Spleen (tissue), 11 donors: ENCODE measurements around the gene MT1F. TPM values are rescaled to one million over a fixed set of nuclear protein-coding genes. Genes with fewer than 3 reads are reported as not detected.
A peak's percentile ranks its signal among the peaks of the same experiment; 100 is the strongest.

ENCODE experiments used
- DNase-seq: peaks from one replicate; pipeline ENCODE4 v3.0.0-alpha.2; 2020
- H3K27ac ChIP-seq, 8 donors: fragments of 200-600 bp; sonication (generic) in 7 of 8; 1 replicate in 4 of 8; 2 replicates in 4 of 8; pipeline versions ENCODE4 v1.5.0 to v1.8.0; 2016 to 2021; ENCODE audit warnings: inconsistent platforms in 4 of 8, mild to moderate bottlenecking in 4 of 8, moderate library complexity in 1 of 8
- H3K27me3 ChIP-seq, 7 donors: fragments of 200-600 bp; sonication (generic) in 6 of 7; replicated peaks in 1 of 7; 1 replicate in 4 of 7; 2 replicates in 3 of 7; pipeline versions ENCODE4 v1.5.0 to v1.8.0; 2016 to 2021; ENCODE audit warnings: inconsistent platforms in 3 of 7, mild to moderate bottlenecking in 1 of 7
- H3K36me3 ChIP-seq, 6 donors: fragments of 200-600 bp; sonication (generic) in 5 of 6; 1 replicate in 4 of 6; 2 replicates in 2 of 6; pipeline versions ENCODE4 v1.5.0 to v1.8.0; 2016 to 2021; ENCODE audit warnings: inconsistent platforms in 2 of 6
- H3K4me1 ChIP-seq, 6 donors: fragments of 200-600 bp; sonication (generic) in 5 of 6; 1 replicate in 3 of 6; 2 replicates in 3 of 6; pipeline versions ENCODE4 v1.5.0 to v1.8.0; 2016 to 2021; ENCODE audit warnings: inconsistent platforms in 3 of 6
- H3K4me3 ChIP-seq, 8 donors: fragments of 200-600 bp; sonication (generic) in 7 of 8; 1 replicate in 4 of 8; 2 replicates in 4 of 8; pipeline versions ENCODE4 v1.5.0 to v1.8.0; 2016 to 2021; ENCODE audit warnings: inconsistent platforms in 4 of 8, mild to moderate bottlenecking in 4 of 8, moderate library complexity in 2 of 8
- H3K9me3 ChIP-seq, 8 donors: fragments of 200-600 bp; sonication (generic) in 7 of 8; 1 replicate in 4 of 8; 2 replicates in 4 of 8; pipeline versions ENCODE4 v1.5.0 to v1.8.0; 2016 to 2021; ENCODE audit warnings: inconsistent platforms in 4 of 8
- POLR2A ChIP-seq, 3 donors: fragments of 450-650 bp; IDR thresholded peaks; one replicate each; pipeline ENCODE4 v1.5.1; 2017; ENCODE audit warnings: antibody characterized with exemption in 3 of 3, mild to moderate bottlenecking in 1 of 3
- POLR2AphosphoS5 ChIP-seq, 3 donors: sonication (generic); formaldehyde crosslinking; IDR thresholded peaks; one replicate each; pipeline ENCODE4 v1.5.1; 2017; ENCODE audit warnings: antibody characterized with exemption in 3 of 3
- WGBS, 5 donors: extraction: QIAGEN DNeasy Blood & Tissue Kit in 3 of 5; methylation state at CpG; one replicate each; pipeline versions ENCODE4 v1.1.5 to v1.1.7; 2013 to 2018; 5-methylcytosine and 5-hydroxymethylcytosine counted together
- intact Hi-C: fragments of 100-400 bp; cut with DNase I; formaldehyde crosslinking; loops from one replicate; pipeline ENCODE4 v1.15.0; 2023; ENCODE audit warnings: low total_unique reads
- polyA plus RNA-seq, 3 donors: library from polyadenylated mRNA; stranded (reverse); fragments of 200-250 nt; gene quantifications; one replicate each; pipeline ENCODE4 v1.2.1, GENCODE V29; 2013
- total RNA-seq, 7 donors: library from RNA; depleted of rRNA in 3 of 7; stranded (reverse); fragments of >200 nt in 3 of 7; fragmentation: NEBNext Ultra II Directional in 4 of 7; extraction: Animal tissue kit (Norgen Biotek cat#: 25700) in 4 of 7; gene quantifications; one replicate each; pipeline versions ENCODE4 v1.1.0 to v1.2.1, GENCODE V29; 2016 to 2021
- TF ChIP-seq, protein P1 (sequence below), 11 experiments: fragments of 200-600 bp in 7 of 11; fragments of 450-650 bp in 4 of 11; sonication (generic) in 4 of 11; IDR thresholded peaks in 8 of 11; conservative IDR thresholded peaks in 3 of 11; 1 replicate in 7 of 11; 2 replicates in 4 of 11; pipeline versions ENCODE4 v1.4.0 to v1.8.0; 2016 to 2021; ENCODE audit warnings: antibody characterized with exemption in 11 of 11, inconsistent platforms in 4 of 11, mild to moderate bottlenecking in 1 of 11
- donor health status: healthy with polysubstance abuse.
- donor health status: DM: no; HTN: no; CAD: no; lungs with moderate emphysema.
- donor health status: DM: no; HTN: no; CAD: no.
- donor health status: Bipolar disorder and iron deficiency.
- donor health status: healthy.
- donor health status: DM: no; HTN: no; CAD: no.
- donor health status: DM: yes; HTN: yes; CAD: no.

Gene MT1F
- total and polyA plus RNA-seq, 10 donors, result 6.4 to 21.0 (median 15.6) TPM

- intact Hi-C loops, result no loop called here
- peaks cover 0 to 62% (median 39%) of the 10 kb centered on the region in 7 donors for H3K27me3 ChIP-seq
- DNase-seq, result no peak
Observed at GRCh38 chr16:56628486-56629350, 29.0 kb upstream of the MT1F start.

DNA sequence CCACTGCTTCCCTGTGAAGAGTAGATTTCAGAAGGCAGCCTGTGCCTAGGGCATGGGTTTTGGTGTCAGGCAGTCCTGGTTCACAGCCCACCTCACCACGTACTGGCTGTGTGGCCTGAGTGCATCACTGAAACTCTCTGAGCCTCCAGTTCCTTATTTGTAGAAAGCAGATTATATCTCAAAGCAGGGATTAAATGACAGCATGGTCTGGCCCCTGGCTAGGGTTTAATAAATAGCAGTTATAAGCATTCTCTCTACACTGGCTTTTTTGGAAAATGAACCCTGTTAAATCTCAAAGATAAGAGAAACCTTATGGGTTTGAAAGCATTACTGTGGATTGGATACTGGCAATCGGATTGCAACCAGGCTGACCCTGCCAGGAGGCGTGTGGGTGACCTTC, 28.2 kb upstream of the MT1F start:
- H3K4me3 ChIP-seq, result no peak overlapping the region

More at GRCh38 chr16:56628486-56629350, 29.0 kb upstream of the MT1F start:
- TF ChIP-seq POLR2AphosphoS5 (IDR thresholded peaks at IDR 0.05), result no peak
- TF ChIP-seq, protein P1, sequence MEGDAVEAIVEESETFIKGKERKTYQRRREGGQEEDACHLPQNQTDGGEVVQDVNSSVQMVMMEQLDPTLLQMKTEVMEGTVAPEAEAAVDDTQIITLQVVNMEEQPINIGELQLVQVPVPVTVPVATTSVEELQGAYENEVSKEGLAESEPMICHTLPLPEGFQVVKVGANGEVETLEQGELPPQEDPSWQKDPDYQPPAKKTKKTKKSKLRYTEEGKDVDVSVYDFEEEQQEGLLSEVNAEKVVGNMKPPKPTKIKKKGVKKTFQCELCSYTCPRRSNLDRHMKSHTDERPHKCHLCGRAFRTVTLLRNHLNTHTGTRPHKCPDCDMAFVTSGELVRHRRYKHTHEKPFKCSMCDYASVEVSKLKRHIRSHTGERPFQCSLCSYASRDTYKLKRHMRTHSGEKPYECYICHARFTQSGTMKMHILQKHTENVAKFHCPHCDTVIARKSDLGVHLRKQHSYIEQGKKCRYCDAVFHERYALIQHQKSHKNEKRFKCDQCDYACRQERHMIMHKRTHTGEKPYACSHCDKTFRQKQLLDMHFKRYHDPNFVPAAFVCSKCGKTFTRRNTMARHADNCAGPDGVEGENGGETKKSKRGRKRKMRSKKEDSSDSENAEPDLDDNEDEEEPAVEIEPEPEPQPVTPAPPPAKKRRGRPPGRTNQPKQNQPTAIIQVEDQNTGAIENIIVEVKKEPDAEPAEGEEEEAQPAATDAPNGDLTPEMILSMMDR (IDR thresholded peaks at IDR 0.05 in 8 of 11, conservative IDR thresholded peaks at IDR 0.05 in 3 of 11), result no peak
- TF ChIP-seq POLR2A (IDR thresholded peaks at IDR 0.05), result no peak
- Histone ChIP-seq H3K9me3 (no peaks in the 10 kb centered on the region), H3K36me3 (no peaks in the 10 kb centered on the region), H3K27ac (peak overlapping the region in 2 of 8 donors; percentile 22 to 46), H3K4me3 (no peak overlapping the region), H3K4me1 (peaks cover 0 to 62% (median 36%) of the 10 kb centered on the region in 6 donors)
- WGBS, 5 donors, result 64 to 75% (median 71%) methylated on average over 9 of the region's 9 CpGs

GRCh38 chr16:56630134-56630533, 27.6 kb upstream of the MT1F start:
- Histone ChIP-seq H3K4me1 (peaks cover 3 to 64% (median 35%) of the 10 kb centered on the region in 6 donors), H3K4me3 (no peak overlapping the region), H3K36me3 (no peaks in the 10 kb centered on the region), H3K27ac (peak overlapping the region in 1 of 8 donors; percentile 8), H3K27me3 (peaks cover under 1 to 68% (median 48%) of the 10 kb centered on the region in 7 donors), H3K9me3 (no peaks in the 10 kb centered on the region)
- no peak for DNase-seq
- intact Hi-C loops, result no loop called here
- TF ChIP-seq, protein P1 (IDR thresholded peaks at IDR 0.05 in 8 of 11, conservative IDR thresholded peaks at IDR 0.05 in 3 of 11), result peak in 7 of 11 experiments; percentile 14 to 43 (median 19)
- TF ChIP-seq POLR2AphosphoS5 (IDR thresholded peaks at IDR 0.05), result no peak
- WGBS, 5 donors, result 43 to 76% (median 67%) methylated on average over 3 of the region's 3 CpGs

More for the DNA sequence above, 28.2 kb upstream of the MT1F start:
- peaks cover 0 to 63% (median 36%) of the 10 kb centered on the region in 6 donors for H3K4me1 ChIP-seq
- DNase-seq, result no peak
- TF ChIP-seq POLR2AphosphoS5 (IDR thresholded peaks at IDR 0.05), result no peak
- no peak for TF ChIP-seq POLR2A (IDR thresholded peaks at IDR 0.05)
- TF ChIP-seq, protein P1 (IDR thresholded peaks at IDR 0.05 in 8 of 11, conservative IDR thresholded peaks at IDR 0.05 in 3 of 11), result no peak
- H3K27ac ChIP-seq, result peak overlapping the region in 2 of 8 donors; percentile 22 to 46
- H3K36me3 ChIP-seq, result no peaks in the 10 kb centered on the region
- intact Hi-C loops, result no loop called here
- no peaks in the 10 kb centered on the region for H3K9me3 ChIP-seq
- peaks cover 0 to 68% (median 47%) of the 10 kb centered on the region in 7 donors for H3K27me3 ChIP-seq
- WGBS, 5 donors, result 82 to 95% (median 84%) methylated on average over 3 of the region's 3 CpGs

GRCh38 chr16:56631197-56631596, 26.6 kb upstream of the MT1F start:
- TF ChIP-seq POLR2AphosphoS5 (IDR thresholded peaks at IDR 0.05) (no peak), POLR2A (IDR thresholded peaks at IDR 0.05) (no peak)
- TF ChIP-seq, protein P1 (IDR thresholded peaks at IDR 0.05 in 8 of 11, conservative IDR thresholded peaks at IDR 0.05 in 3 of 11), result no peak

More at GRCh38 chr16:56631197-56631596, 26.6 kb upstream of the MT1F start:
- Histone ChIP-seq H3K27me3 (peaks cover 5 to 68% (median 47%) of the 10 kb centered on the region in 7 donors), H3K4me1 (peaks cover 9 to 64% (median 32%) of the 10 kb centered on the region in 6 donors), H3K36me3 (no peaks in the 10 kb centered on the region), H3K4me3 (no peak overlapping the region), H3K27ac (peak overlapping the region in 1 of 8 donors; percentile 57), H3K9me3 (no peaks in the 10 kb centered on the region)
- intact Hi-C loops, result no loop called here
- no peak for DNase-seq
- 83 to 89% (median 87%) methylated on average over 10 of the region's 10 CpGs for WGBS, 5 donors
